HG03575 (cell line): ENCODE data around the gene TPPP.
"Not testable (repeated sequence)": the region's sequence is repeated elsewhere in the genome, so short reads cannot be mapped to it uniquely, and the experiment has no call there.

Experiments used
- ATAC-seq: cut with Tn5 transposase; IDR thresholded peaks from one replicate; pipeline ENCODE4 v1.9.1; 2021; ENCODE audit not compliant: unreplicated experiment, insufficient number of reproducible peaks, low FRiP score; ENCODE audit errors: extremely low read depth

TPPP gene

DNA sequence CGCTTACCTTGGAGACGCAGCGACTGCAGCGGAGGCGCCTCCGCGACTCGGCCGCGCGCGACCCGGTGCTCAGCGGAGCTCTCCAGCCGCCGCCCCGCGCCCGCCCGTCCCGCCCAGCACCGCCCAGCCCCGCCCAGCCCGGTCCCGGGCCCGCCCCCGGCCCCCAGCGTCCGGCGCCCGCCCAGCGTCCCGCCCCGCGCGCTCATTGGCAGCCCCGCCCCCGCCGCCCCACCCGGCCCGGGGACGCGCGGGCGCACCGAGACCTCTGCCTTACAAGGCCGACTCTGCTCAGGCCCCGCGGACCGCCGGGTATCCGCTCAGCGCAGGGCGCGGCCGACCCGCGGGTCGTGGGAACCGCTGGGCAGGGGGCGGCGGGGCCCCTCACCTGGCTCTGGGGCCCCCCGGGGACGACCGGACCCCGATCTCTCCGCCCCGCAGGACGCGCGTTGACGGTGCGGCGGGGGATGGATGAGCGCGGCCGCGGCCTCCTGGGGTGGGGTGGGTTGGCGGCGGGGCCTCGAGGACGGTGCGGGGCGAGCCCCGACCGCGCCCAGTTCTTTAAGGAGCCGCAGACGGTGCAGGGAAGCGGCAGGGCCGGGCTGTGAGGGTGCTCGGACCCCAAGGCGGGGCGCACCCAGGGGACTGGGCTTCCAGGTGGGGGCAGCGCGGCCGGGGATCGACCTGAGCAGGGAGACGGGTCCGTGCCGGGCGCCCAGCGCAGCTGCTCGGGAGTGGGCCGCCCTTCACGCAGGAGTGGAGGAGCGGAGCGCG lies at the start of gene TPPP:
TSS of gene TPPP (minus strand) at position 82 of the 771 bp plus-strand sequence. CDS start 15,292 bp downstream, outside the sequence.
- ATAC-seq, result not testable (repeated sequence)

DNA sequence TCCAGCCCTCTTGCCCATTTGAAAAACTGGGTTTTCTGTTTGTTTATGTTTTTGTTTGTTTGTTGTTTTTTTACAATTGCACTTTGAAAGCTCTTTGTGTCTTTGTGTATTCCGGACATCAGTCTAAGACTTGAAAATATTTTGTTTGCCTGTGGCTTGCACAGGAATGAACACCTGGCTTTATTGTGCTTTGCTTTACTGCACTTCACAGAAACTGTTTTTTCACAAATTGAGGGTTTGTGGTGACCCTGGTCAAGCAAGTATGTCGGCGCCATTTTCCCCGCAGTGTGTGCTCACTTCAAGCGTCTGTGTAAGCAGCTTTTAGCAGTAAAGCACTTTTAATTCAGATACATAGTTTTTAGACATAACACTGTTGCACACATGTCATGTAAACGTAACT lies 49.1 kb upstream of the TPPP start:
- ATAC-seq, result not testable (repeated sequence)

DNA sequence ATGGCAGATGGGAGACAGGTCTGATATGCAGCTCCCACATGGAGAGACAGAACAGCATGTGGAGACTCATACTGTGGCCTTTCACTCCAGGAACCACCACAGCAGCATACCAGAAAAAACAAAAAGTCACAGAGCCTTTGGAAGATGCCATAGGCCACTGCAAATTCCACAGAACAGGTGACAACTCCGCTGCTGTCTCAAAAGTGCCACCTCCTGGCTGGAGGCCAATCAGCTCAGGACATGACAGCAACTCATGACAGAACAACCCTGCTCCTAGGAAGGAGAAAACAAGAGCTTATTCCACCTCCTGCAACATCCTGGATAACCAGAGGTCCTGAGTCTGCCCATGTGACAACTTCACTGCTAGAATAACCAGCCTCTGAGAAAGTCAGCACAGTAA lies 41.0 kb upstream of the TPPP start:
- not testable (repeated sequence) for ATAC-seq

DNA sequence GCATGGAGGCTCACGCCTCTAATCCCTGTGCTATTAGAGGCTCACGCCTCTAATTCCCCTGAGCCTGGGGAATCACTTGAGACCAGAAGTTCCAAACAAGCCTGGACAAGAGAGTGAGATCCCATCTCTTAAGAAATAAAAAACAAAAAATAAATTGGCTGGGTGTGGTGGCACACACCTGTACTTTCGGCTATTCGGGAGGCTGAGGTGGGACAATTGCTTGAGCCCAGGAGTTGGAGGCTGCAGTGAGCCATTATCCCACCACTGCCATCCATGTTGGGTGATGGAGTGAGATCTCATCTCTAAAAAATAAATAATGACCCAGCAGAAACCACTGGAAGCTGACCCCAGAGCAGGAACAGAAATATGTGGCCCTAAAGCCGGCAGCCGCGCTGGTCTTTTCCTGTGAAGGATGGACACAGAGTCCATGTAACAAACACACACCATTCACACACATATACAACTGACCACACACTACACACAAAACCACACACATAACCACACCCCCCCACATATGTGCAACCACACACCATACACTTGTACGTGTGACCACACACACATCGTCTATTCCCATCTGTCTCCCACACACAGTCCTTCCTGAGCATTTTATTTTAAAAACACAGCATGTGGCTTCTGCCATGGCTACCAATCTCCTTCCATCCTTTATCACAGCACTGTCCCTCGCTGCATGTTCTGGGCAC lies 39.8 kb upstream of the TPPP start:
- not testable (repeated sequence) for ATAC-seq

DNA sequence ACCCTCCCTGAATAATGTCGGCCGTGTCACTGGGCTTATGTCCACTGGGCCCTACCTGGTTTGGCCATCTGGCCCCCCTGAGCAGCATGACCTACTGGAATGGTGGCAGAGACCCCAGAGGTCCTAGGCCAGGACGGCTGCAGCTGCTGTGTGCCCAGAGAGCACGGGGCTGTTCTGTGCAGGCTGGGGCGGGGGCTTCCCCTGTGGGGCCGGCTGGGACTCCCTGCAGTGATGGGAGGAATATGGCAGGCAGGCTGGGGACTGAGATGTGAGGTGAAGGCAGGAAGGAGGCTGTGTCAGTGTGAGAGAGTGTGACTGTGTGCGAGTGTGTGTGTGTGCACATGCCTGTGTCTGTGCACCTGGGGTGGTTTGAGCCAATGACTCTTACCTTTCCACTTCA lies 36.1 kb upstream of the TPPP start:
- not testable (repeated sequence) for ATAC-seq

DNA sequence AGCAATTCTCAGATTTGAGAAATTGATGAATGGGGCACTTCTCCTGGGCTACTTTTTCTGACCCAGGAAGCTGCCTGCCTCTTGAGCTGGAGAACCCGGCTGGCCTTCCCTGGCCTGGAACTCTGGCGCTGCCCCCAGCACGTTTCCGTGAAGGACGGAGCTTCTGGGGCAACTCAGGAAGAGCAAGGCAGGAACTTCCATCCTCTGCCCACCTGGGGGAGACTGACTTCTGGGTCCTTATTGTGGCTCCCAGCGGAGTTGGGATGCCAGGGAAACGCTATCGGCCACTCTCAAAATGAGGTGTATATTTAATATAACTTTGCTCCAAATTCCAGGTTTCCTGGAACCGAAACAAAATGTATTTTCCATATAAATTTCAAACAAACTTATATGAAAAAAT lies 33.9 kb upstream of the TPPP start:
- ATAC-seq, result not testable (repeated sequence)

DNA sequence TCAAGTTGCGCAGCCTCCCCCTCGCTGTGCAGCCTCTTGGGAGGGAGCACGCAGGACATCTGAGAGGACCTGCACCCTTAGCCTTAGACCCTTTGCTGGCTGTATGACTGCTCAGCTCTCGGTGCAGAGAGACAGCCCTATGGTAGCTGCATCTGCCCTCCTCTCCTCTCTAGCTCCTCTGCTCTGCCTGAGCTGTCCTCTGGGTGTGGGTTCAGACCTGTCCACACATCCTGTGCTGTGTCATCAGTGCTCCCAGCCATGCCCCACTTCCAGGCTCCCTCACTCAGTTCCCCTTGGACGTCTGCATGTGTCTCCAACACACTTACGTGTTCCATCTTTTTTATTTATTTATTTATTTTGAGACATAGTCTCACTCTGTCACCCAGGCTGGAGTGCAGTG lies 30.7 kb upstream of the TPPP start:
- not testable (repeated sequence) for ATAC-seq

DNA sequence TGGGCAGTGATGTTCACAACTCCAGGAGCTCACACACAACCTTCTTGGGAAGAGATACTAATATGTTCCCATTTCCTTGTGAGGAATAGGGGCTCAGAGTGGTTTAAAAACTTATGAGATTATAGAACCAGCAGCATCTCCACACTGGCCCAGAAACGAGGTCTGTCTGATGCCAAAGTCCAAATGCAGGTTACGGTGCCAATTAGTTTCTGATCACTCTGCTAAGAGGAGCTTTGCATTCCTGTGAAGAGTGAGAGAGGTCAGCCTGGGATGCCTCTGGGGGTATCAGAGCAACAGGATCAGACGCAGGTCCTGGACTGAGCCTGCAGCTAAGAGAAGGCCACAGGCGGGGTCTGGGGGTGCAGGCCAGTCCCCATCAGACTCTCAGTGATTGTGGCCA lies 30.2 kb upstream of the TPPP start:
- not testable (repeated sequence) for ATAC-seq

DNA sequence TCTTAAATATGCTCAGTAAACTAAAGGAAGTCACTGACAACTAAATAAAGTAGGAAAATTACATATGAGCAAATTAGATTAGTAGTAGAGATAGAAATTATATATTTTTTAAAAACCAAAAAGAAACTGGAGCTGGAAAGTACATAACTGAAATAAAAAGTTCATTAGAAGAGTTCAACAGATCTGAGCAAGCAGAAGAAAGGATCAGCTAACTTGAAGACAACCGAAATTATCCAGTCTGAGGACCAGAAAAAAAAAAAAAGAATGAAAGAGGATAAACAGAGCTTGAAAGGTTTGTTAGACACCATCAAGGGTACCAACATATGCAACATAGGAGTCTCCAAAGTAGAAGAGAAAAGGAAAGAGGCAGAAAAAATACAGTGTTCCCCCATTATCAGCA lies 26.2 kb upstream of the TPPP start:
- not testable (repeated sequence) for ATAC-seq

DNA sequence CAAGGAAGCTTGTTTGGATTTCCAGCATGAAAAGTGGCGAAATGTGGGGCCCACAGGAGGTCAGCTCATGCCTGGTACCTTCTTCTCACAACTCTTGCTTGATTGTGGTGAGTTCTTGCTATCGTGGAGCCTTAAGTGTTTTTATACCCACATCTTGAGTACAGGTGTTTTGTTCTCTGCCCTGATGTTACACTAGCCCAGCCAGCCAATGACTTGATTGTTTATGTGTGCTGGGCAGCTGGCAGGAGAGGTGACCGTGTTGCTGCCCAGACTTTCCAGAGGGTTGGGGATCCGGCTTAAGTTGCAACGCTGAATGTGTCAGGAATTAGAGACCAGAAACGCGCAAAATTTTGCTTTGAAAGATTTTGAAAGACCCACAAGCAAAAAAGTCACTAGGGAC lies 24.0 kb upstream of the TPPP start:
- ATAC-seq, result no peak

DNA sequence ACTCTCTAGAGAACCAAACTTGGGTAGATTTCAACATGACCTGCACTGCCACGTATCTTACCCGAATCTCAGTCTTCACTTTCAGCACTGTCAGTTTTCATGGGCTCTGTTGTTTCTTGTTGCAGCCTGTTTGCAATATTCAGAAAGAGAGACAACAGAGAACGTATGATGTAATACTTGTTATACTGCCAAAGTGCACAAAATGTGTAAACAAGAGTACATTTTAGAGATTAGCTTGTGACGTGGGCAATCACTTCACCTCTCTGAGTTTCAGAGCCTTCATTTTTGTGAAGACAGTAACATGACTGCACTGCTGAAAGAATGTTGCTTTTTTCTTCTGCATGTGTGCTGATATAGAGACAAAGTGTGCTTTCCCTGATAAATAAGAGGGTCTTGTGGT lies 23.6 kb upstream of the TPPP start:
- not testable (repeated sequence) for ATAC-seq

DNA sequence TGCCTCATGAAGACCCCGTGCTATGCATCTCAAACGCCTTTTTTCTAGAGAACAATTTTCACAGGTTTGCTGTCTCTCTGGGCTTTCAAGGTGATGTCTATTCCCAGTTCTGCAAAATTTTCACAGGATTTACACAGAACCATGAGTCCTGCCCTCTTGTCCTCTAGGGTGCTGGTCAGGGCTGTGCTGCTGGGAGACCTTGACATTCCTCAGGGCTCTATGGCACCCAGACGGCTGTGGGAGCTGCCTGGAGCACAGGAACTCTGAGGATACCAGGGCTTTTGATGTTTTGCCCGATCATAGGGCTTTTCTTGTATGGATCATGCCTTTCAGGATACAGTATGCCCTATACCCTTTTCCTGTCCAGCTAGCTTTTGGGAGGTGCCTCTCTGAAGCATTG lies 22.5 kb upstream of the TPPP start:
- not testable (repeated sequence) for ATAC-seq

DNA sequence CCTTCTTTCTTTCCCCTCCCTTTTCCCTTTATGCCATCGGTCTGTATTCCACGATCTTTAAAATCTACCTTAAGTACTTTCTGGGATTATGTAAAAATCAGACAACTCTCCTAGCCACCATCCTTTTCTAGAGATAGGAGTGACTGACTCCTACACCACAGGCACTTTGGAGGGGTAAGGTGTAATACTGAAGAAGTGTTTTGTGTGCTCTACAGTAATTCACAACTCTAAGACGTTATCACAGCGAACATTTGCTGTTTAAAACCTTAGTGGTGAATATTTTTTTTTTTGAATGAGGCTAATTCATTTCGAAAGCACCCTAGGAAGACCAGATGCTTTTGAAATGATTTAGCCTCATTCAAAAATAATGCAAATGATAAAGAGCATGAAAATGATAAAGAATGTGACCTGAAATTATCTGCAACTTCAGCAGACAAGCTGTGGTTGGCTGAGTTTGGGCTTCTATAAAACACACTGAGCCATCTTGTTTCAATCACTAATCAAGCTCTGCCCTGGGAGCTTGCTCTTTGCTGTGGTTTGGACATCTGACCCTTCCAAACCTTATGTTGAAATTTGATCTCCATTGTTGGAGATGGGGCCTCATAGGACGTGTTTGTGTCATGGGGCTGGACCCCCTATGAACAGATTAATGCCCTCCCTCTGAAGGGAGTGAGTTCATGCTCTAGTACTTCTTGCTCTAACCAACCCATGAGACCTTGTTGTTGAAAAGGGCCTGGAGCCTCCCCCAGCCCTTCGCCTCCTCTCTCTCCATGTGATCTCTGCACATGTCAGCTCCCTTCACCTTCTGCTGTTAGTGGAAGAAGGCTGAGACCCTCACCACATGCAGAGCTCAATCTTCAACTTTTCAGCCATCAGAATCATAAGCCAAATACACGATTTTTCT lies 21.3 kb upstream of the TPPP start:
- ATAC-seq, result not testable (repeated sequence)

DNA sequence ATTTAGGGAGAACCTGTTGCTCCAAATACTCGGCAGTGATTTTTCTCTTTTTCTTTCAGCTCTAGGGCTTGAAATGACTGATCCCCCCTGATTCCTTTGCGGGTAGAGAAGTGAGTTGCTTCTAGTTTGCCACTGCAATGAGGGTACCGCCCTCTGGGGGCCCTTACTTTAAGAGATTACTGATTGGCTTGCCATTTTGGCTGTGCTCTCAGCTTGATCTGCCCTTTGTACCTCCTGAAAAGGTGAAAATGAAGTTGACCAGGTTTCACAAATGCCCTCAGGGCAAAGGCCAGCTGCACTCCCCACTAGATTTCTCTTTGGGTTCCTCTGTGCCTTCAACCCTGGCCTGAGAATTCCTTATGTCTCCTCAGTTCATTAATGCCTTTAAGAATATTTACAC lies 20.5 kb upstream of the TPPP start:
- ATAC-seq, result not testable (repeated sequence)

DNA sequence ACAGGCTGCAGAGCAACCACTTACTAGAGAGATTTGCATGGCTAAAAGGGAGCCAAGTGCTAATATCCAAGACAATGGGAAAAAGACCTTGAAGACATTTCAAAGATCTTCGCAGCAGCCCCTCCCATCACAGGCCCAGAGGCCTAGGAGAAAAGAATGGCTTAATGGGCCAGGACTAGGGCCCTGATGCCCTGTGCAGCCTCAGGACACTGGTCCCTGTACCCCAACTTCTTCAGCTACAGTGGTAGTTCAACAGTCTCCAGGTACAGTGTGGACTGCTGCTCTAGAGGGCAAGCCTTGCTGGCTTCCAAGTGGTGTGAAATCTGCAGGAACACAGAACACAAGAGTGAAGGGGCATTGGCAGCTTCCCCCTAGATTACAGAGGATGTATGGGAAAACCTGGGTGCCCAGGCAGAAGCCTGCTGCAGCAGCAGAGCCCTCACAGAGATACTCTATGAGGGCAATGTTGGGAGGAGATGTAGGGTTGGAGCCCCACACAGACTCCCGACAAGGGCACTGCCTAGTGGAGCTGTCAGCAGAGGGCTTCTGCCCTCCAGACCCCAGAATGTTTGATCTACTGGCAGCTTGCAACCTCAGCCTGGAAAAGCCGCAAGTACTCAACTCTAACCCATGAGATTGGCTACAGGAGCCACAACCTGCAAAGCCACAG lies 15.8 kb upstream of the TPPP start:
- ATAC-seq, result not testable (repeated sequence)

DNA sequence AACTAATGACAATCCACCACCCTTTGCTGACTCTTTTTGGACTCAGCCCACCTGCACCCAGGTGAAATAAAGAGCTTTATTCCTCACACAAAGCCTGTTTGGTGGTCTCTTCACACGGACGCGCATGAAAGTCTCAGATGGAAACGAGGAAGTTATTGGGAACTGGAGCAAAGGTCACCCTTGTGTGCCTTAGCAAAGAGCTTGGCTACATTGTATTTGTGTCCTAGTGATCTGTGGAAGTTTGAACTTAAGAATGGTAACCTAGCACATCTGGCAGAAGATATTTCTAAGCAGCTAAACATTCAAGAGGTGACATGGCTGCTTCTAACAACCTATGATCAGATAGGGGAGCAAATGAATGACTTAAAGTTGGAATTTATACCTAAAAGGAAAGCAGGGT lies 15.2 kb upstream of the TPPP start:
- ATAC-seq, result not testable (repeated sequence)

DNA sequence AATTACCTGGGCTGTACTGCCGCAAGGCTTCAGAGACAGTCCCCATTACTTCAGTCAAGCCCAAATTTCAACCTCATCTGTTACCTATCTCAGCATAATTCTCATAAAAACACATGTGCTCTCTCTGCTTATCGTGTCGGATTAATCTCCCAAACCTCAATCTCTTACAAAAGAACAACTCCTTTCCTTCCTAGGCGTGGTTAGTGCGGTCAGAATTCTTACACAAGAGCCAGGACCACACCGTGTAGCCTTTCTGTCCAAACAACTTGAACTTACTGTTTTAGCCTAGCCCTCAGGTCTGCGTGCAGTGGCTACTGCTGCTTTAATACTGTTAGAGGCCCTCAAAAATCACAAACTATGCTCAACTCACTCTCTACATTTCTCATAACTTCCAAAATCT lies 13.0 kb upstream of the TPPP start:
- not testable (repeated sequence) for ATAC-seq

DNA sequence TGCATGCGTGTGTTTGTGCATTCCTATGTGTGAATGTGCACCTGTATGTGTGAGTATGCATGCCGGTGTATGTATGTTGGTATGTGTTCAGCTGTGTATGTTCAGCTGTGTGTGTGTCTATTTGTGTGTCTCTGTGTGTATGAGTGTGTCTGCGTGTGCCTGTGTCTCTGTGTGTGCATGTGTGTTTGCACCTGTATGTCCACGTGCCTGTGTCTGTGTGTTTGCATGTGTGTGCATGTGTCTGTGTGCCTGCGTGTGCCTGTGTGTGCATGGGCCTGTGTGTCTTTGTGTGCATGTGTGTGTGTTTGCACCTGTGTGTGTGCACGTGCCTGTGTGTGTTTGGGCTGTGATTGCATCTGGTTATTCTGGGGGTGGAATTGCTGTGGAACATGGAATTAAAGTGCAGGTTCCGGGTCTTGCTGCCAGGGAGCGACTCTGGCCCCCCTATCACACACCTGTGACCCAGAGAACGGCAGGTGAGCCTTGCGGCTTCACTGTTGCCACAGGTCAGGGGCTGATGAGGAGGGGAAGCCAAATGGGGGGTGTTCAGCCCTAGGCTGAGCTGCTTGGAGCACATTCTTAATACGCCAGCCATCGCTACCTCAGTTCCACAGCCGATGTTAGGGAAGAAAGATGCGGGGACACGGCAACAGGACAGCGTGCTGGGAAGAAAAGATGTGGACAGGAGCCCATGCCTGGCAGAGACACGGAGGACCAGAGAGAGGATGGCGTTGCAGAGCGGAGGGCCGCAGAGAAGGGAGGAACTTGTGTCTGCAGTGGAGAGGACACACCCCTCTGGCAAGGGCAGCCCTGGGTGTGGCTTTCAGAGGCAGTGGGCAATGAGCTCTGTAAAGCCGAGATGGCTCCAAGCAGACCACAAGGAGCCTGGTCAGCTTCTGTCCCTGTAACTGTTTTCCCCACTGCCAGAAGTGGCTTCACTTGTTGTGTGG lies 3.9 kb upstream of the TPPP start:
- ATAC-seq, result not testable (repeated sequence)
